GM15510 (cell line): Measurements from ENCODE around the gene PAPOLB.

ENCODE experiments used
- POLR2A ChIP-seq: IDR thresholded peaks from 3 replicates; pipeline ENCODE4 v1.6.1; 2011; ENCODE audit warnings: borderline replicate concordance; ENCODE audit not compliant: insufficient read length; ENCODE audit errors: extremely low read depth

PAPOLB gene

GRCh38 chr7:4823441-4824119 lies 38.2 kb downstream of the PAPOLB start:
- TF ChIP-seq POLR2A, result no peak

- TF ChIP-seq POLR2A, result no peak
Observed at GRCh38 chr7:4822677-4823076, 39.2 kb downstream of the PAPOLB start.

GRCh38 chr7:4820967-4821471 lies 40.8 kb downstream of the PAPOLB start:
- no peak for TF ChIP-seq POLR2A

- no peak for TF ChIP-seq POLR2A
Observed at GRCh38 chr7:4820405-4820966, 41.3 kb downstream of the PAPOLB start.

- TF ChIP-seq POLR2A, result no peak
Observed at GRCh38 chr7:4819560-4820404, 42.0 kb downstream of the PAPOLB start.

- TF ChIP-seq POLR2A, result no peak
Observed at GRCh38 chr7:4818000-4818794, 43.6 kb downstream of the PAPOLB start.

- TF ChIP-seq POLR2A, result no peak
Observed at GRCh38 chr7:4817178-4817901, 44.5 kb downstream of the PAPOLB start.

- no peak for TF ChIP-seq POLR2A
Observed at GRCh38 chr7:4816419-4817080, 45.3 kb downstream of the PAPOLB start.

GRCh38 chr7:4815609-4816418 lies 46.0 kb downstream of the PAPOLB start:
- no peak for TF ChIP-seq POLR2A

- no peak for TF ChIP-seq POLR2A
Observed at GRCh38 chr7:4815121-4815520, 46.7 kb downstream of the PAPOLB start.

- no peak for TF ChIP-seq POLR2A
Observed at GRCh38 chr7:4814433-4814832, 47.4 kb downstream of the PAPOLB start.

GRCh38 chr7:4809666-4810065 lies 52.2 kb downstream of the PAPOLB start:
- no peak for TF ChIP-seq POLR2A

- TF ChIP-seq POLR2A, result no peak
Observed at GRCh38 chr7:4809091-4809591, 52.7 kb downstream of the PAPOLB start.

- no peak for TF ChIP-seq POLR2A
Observed at GRCh38 chr7:4808565-4808964, 53.3 kb downstream of the PAPOLB start.
